KMS-11 (cell line): ENCODE measurements around the gene REEP5.

Experiments used
- H2AFZ ChIP-seq: fragments of 200-600 bp; sonication (generic); 2 replicates; pipeline ENCODE4 v1.6.1; 2016; ENCODE audit warnings: antibody characterized with exemption, mixed run types, low read depth
- H3K27ac ChIP-seq: fragments of 200-600 bp; sonication (generic); 2 replicates; pipeline ENCODE4 v1.6.1; 2016; ENCODE audit warnings: mild to moderate bottlenecking, mixed run types
- H3K27me3 ChIP-seq: fragments of 200-600 bp; sonication (generic); 2 replicates; pipeline ENCODE4 v1.6.1; 2017; ENCODE audit warnings: mild to moderate bottlenecking, low read depth, mixed run types, moderate library complexity; ENCODE audit not compliant: insufficient read depth
- H3K36me3 ChIP-seq: fragments of 200-600 bp; sonication (generic); 2 replicates; pipeline ENCODE4 v1.6.1; 2017; ENCODE audit warnings: mild to moderate bottlenecking, mixed run types; ENCODE audit not compliant: insufficient read depth
- H3K4me1 ChIP-seq: fragments of 200-600 bp; sonication (generic); 2 replicates; pipeline ENCODE4 v1.6.1; 2016; ENCODE audit warnings: mild to moderate bottlenecking, low read depth, mixed run types; ENCODE audit not compliant: poor library complexity, severe bottlenecking
- H3K4me2 ChIP-seq: fragments of 200-600 bp; sonication (generic); 2 replicates; pipeline ENCODE4 v1.7.0; 2016; ENCODE audit warnings: mild to moderate bottlenecking, mixed run types
- H3K4me3 ChIP-seq: fragments of 200-600 bp; sonication (generic); IDR thresholded peaks from 2 replicates; pipeline ENCODE4 v1.6.1; 2017; ENCODE audit warnings: low read depth, low read length, mixed read lengths; ENCODE audit not compliant: insufficient read depth
- H3K79me2 ChIP-seq: fragments of 200-600 bp; sonication (generic); 2 replicates; pipeline ENCODE4 v1.6.1; 2016; ENCODE audit warnings: low read depth, mixed run types; ENCODE audit not compliant: insufficient read depth
- H3K9ac ChIP-seq: fragments of 200-600 bp; sonication (generic); 2 replicates; pipeline ENCODE4 v1.6.1; 2016; ENCODE audit warnings: mild to moderate bottlenecking, mixed run types
- H4K20me1 ChIP-seq: fragments of 200-600 bp; sonication (generic); 2 replicates; pipeline ENCODE4 v1.6.1; 2016; ENCODE audit warnings: mild to moderate bottlenecking, mixed run types; ENCODE audit not compliant: insufficient read depth
- CTCF ChIP-seq: fragments of 200-600 bp; sonication (generic); conservative IDR thresholded peaks from 2 replicates; pipeline ENCODE4 v1.6.1; 2017; ENCODE audit warnings: low read depth, mild to moderate bottlenecking, antibody characterized with exemption, low read length, moderate library complexity, mixed read lengths

The REEP5 gene

DNA sequence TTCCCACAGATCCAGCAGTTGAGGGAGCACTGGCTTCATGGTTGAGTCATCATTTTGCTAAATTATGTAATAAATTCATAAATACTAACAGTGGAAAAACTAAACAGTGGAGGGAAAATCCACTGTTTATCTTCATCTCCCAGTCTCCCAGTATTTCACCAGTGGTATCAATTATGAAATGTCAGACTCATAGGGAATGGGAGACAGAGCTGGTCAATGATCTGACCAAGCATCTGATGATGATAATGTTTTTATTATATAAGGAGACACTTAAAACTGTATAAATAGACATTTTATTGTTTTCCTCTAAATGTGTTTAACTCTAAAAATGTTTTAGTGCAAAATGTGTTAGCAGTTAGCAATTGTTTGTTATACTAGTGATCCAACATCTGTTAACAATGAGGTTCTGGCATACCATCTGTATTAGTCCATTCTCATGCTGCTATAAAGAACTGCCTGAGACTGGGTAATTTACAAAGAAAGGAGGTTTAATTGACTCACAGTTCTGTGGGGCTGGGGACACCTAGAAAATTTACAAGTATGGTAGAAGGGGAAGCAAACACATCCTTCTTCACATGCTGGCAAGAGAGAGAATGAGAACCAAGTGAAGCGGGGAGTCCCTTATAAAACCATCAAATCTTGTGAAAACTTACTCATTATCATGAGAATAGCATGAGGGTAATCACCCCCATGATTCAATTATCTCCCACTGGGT, 11.8 kb upstream of the REEP5 start:
- no peak for TF ChIP-seq CTCF
- H3K27me3 ChIP-seq: no peaks in the 10 kb centered on the region
- H3K9ac ChIP-seq: no peak overlapping the region
- no peaks in the 10 kb centered on the region for H3K79me2 ChIP-seq
- H3K36me3 ChIP-seq: no peaks in the 10 kb centered on the region
- no peak overlapping the region for H3K4me2 ChIP-seq
- H4K20me1 ChIP-seq: no peaks in the 10 kb centered on the region
- no peak overlapping the region for H2AFZ ChIP-seq
- no peak overlapping the region for H3K27ac ChIP-seq
- peaks cover 15% of the 10 kb centered on the region for H3K4me1 ChIP-seq
- no peak overlapping the region for H3K4me3 ChIP-seq

- Histone ChIP-seq H3K4me3 (no peak overlapping the region), H3K36me3 (no peaks in the 10 kb centered on the region), H4K20me1 (no peaks in the 10 kb centered on the region), H2AFZ (no peak overlapping the region), H3K4me1 (peaks cover 18% of the 10 kb centered on the region), H3K27me3 (no peaks in the 10 kb centered on the region), H3K4me2 (no peak overlapping the region), H3K27ac (no peak overlapping the region), H3K79me2 (no peaks in the 10 kb centered on the region), H3K9ac (no peak overlapping the region)
- no peak for TF ChIP-seq CTCF
Observed at GRCh38 chr5:112933105-112933504, 11.1 kb upstream of the REEP5 start.

DNA sequence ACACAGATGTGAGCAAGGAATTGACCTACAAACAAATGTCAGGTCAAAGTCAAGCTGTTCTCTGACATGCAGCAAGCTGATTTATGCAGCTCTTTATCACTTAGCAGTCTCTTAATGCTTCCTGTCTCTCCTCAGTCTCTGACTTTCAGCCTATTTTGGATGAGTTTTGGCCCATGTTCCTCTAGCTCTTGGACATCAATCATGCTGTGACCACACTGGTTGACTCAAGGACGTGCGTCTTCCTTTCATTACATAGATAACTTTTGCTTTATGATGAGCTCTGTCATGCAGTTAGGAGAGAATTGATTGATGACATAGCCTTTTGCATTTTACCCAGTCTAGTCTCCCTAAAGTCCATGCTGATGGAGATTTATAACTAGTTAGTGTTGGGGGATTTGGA, 9.4 kb upstream of the REEP5 start:
- H3K4me3 ChIP-seq: no peak overlapping the region
- no peak for TF ChIP-seq CTCF
- H3K36me3 ChIP-seq: no peaks in the 10 kb centered on the region
- H3K9ac ChIP-seq: no peak overlapping the region
- no peak overlapping the region for H3K27ac ChIP-seq
- H3K27me3 ChIP-seq: no peaks in the 10 kb centered on the region
- H3K79me2 ChIP-seq: no peaks in the 10 kb centered on the region
- peaks cover 18% of the 10 kb centered on the region for H3K4me1 ChIP-seq
- no peaks in the 10 kb centered on the region for H4K20me1 ChIP-seq
- H3K4me2 ChIP-seq: no peak overlapping the region
- no peak overlapping the region for H2AFZ ChIP-seq

- Histone ChIP-seq H3K4me3 (no peak overlapping the region), H2AFZ (0 out of 2 replicates have a peak overlapping the region, but pooled peaks have one; percentile 1), H3K27me3 (no peaks in the 10 kb centered on the region), H3K9ac (no peak overlapping the region), H3K4me1 (peaks cover 18% of the 10 kb centered on the region), H3K79me2 (no peaks in the 10 kb centered on the region), H4K20me1 (no peaks in the 10 kb centered on the region), H3K36me3 (no peaks in the 10 kb centered on the region), H3K4me2 (peak overlapping the region; percentile 37; the same call in 1 of the 2 replicates), H3K27ac (no peak overlapping the region)
- TF ChIP-seq CTCF: no peak
Observed at GRCh38 chr5:112930082-112930344, 8.0 kb upstream of the REEP5 start.
